Ovary (tissue), 9 donors: ENCODE data around the gene LYL1. TPM values are rescaled to one million over a fixed set of nuclear protein-coding genes. Genes with fewer than 3 reads are reported as not detected.

ENCODE experiments used
- DNase-seq, 5 donors: peaks; one replicate each; pipeline ENCODE4 v3.0.0-alpha.2; 2019 to 2020
- H3K27ac ChIP-seq, 2 donors: fragments of 200-600 bp; one replicate each; pipeline versions ENCODE4 v1.5.1 to v1.8.0; 2019 to 2022
- H3K27me3 ChIP-seq: fragments of 200-600 bp; one replicate; pipeline ENCODE4 v1.8.0; 2022
- H3K36me3 ChIP-seq: fragments of 200-600 bp; sonication (generic); one replicate; pipeline ENCODE4 v1.5.1; 2019
- H3K4me1 ChIP-seq: one replicate; pipeline ENCODE4 v1.8.1; 2013; ENCODE audit warnings: mild to moderate bottlenecking, moderate library complexity; ENCODE audit not compliant: insufficient read depth
- H3K4me3 ChIP-seq: fragments of 200-600 bp; sonication (generic); one replicate; pipeline ENCODE4 v1.5.1; 2017
- H3K9me3 ChIP-seq, 2 donors: fragments of 200-600 bp in 1 of 2; sonication (generic) in 1 of 2; one replicate each; pipeline versions ENCODE4 v1.5.1 to v1.8.1; 2013 to 2019; ENCODE audit warnings: mild to moderate bottlenecking in 1 of 2, moderate library complexity in 1 of 2
- CTCF ChIP-seq, 3 donors: fragments of 450-650 bp in 2 of 3; fragments of 200-600 bp in 1 of 3; IDR thresholded peaks; one replicate each; pipeline versions ENCODE4 v1.5.1 to v1.8.0; 2016 to 2022; ENCODE audit warnings: antibody characterized with exemption in 3 of 3, mild to moderate bottlenecking in 1 of 3
- EP300 ChIP-seq: sonication (generic); formaldehyde crosslinking; IDR thresholded peaks from one replicate; pipeline ENCODE4 v1.6.1; 2017; ENCODE audit warnings: antibody characterized with exemption
- POLR2A ChIP-seq: fragments of 450-650 bp; IDR thresholded peaks from one replicate; pipeline ENCODE4 v1.6.1; 2017; ENCODE audit warnings: antibody characterized with exemption, mild to moderate bottlenecking, moderate library complexity
- WGBS, 3 donors: extraction: QIAGEN DNeasy Blood & Tissue Kit in 1 of 3; methylation state at CpG; one replicate each; pipeline versions ENCODE4 v1.1.5 to v1.1.7; 2013 to 2017; 5-methylcytosine and 5-hydroxymethylcytosine counted together
- intact Hi-C, 4 donors: fragments of 100-400 bp; cut with DNase I; formaldehyde crosslinking; loops; one replicate each; pipeline versions ENCODE4 v1.11.0 to v1.15.1; 2022 to 2023
- polyA plus RNA-seq, 2 donors: library from polyadenylated mRNA; stranded (reverse); fragments of 200-250 nt in 1 of 2; fragments of 350-450 nt in 1 of 2; fragmentation: Illumina TruSeq in 1 of 2; extraction: RNeasy Lipid Tissue Mini Kit (QIAGEN cat#74804) in 1 of 2; gene quantifications; one replicate each; pipeline ENCODE4 v1.2.3, GENCODE V29; 2013 to 2014
- total RNA-seq, 7 donors: library from RNA; depleted of rRNA in 2 of 7; stranded (reverse); fragments of >200 nt in 2 of 7; fragmentation: NEBNext Ultra II Directional in 3 of 7; extraction: Animal tissue kit (Norgen Biotek cat#: 25700) in 3 of 7; gene quantifications; one replicate each; pipeline versions ENCODE4 v1.1.0 to v1.2.4, GENCODE V29; 2016 to 2023
- donor health status: DM: no; HTN: no; CAD: no; lungs with moderate emphysema.
- donor health status: DM: no; HTN: no; CAD: no.
- donor health status: Bipolar disorder and iron deficiency.
- donor health status: DM: yes; HTN: yes; CAD: no.
- donor health status: DM: no; HTN: no; CAD: no.
- donor health status: DM: yes; HTN: yes; CAD: no.

Gene LYL1
- total and polyA plus RNA-seq, 9 donors, result 0.90 to 7.4 (median 5.0) TPM

- DNase-seq, result peak in 3 of 5 donors; percentile 55 to 71 (median 56)
- no peaks in the 10 kb centered on the region for H3K27me3 ChIP-seq
- intact Hi-C loops, result loop anchor here in 1 of 4 donors (5.0 kb wide), 1 partner anchor 54 kb away; the partner anchor contains the start of genes IER2 and STX10
- 25 to 33% (median 29%) methylated on average over 55 to 58 of the region's 58 CpGs for WGBS, 3 donors
- peak overlapping the region; percentile 39 for H3K4me3 ChIP-seq
- no peaks in the 10 kb centered on the region for H3K9me3 ChIP-seq
- no peaks in the 10 kb centered on the region for H3K36me3 ChIP-seq
- H3K4me1 ChIP-seq, result peaks cover 10% of the 10 kb centered on the region
- H3K27ac ChIP-seq, result peak overlapping the region; percentile 26 to 66
- TF ChIP-seq POLR2A (no peak), CTCF (IDR thresholded peaks at IDR 0.05) (no peak), EP300 (no peak)
Observed at GRCh38 chr19:13098277-13099072, 4.2 kb downstream of the LYL1 start.

GRCh38 chr19:13097463-13098258 is 5.0 kb downstream of the LYL1 start:
- DNase-seq, result peak; percentile 55 to 83 (median 73)
- intact Hi-C loops, result loop anchor here in 1 of 4 donors (5.0 kb wide), 1 partner anchor 55 kb away; the partner anchor contains the start of genes IER2 and STX10

GRCh38 chr19:13097033-13097462 is 5.6 kb downstream of the LYL1 start:
- peak overlapping the region; percentile 26 to 66 for H3K27ac ChIP-seq
- H3K27me3 ChIP-seq, result no peaks in the 10 kb centered on the region
- peaks cover 9% of the 10 kb centered on the region for H3K4me1 ChIP-seq
- H3K4me3 ChIP-seq, result peak overlapping the region; percentile 39
- 44 to 65% (median 49%) methylated on average over 20 of the region's 20 CpGs for WGBS, 3 donors
- no peak for DNase-seq
- H3K36me3 ChIP-seq, result no peaks in the 10 kb centered on the region
- TF ChIP-seq CTCF (IDR thresholded peaks at IDR 0.05) (no peak), EP300 (no peak), POLR2A (no peak)
- intact Hi-C loops, result loop anchor here in 1 of 4 donors (5.0 kb wide), 1 partner anchor 55 kb away; the partner anchor contains the start of genes IER2 and STX10
- no peaks in the 10 kb centered on the region for H3K9me3 ChIP-seq

More at GRCh38 chr19:13097463-13098258, 5.0 kb downstream of the LYL1 start:
- H3K4me3 ChIP-seq, result peak overlapping the region; percentile 39
- H3K36me3 ChIP-seq, result no peaks in the 10 kb centered on the region
- H3K27ac ChIP-seq, result peak overlapping the region; percentile 26 to 66
- H3K27me3 ChIP-seq, result no peaks in the 10 kb centered on the region
- WGBS, 3 donors, result 12 to 23% (median 12%) methylated on average over 43 to 69 of the region's 69 CpGs
- no peaks in the 10 kb centered on the region for H3K9me3 ChIP-seq
- no peak for TF ChIP-seq POLR2A
- no peak for TF ChIP-seq CTCF (IDR thresholded peaks at IDR 0.05)
- no peak for TF ChIP-seq EP300
- H3K4me1 ChIP-seq, result peaks cover 7% of the 10 kb centered on the region
